Measurements from ENCODE around the gene RNF6.

DNA sequence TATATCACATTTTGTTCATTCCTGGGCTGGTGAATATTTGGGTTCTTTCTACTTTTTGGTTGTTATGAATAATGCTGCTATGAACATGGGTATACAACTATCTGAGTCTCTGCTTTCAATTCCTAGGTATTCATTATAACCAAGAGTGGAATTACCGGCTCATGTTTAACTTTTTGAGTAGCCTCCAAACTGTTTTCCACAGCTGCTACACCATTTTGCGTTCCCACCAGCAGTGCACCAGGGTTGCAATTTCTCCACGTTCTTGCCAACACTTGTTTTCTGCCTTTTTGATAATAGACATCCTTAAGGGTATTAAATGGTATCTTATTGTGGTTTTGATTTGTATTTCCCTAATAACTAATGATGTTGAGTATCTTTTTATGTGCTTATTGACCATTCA, 48.6 kb upstream of the RNF6 start:
- TF ChIP-seq, protein P1, sequence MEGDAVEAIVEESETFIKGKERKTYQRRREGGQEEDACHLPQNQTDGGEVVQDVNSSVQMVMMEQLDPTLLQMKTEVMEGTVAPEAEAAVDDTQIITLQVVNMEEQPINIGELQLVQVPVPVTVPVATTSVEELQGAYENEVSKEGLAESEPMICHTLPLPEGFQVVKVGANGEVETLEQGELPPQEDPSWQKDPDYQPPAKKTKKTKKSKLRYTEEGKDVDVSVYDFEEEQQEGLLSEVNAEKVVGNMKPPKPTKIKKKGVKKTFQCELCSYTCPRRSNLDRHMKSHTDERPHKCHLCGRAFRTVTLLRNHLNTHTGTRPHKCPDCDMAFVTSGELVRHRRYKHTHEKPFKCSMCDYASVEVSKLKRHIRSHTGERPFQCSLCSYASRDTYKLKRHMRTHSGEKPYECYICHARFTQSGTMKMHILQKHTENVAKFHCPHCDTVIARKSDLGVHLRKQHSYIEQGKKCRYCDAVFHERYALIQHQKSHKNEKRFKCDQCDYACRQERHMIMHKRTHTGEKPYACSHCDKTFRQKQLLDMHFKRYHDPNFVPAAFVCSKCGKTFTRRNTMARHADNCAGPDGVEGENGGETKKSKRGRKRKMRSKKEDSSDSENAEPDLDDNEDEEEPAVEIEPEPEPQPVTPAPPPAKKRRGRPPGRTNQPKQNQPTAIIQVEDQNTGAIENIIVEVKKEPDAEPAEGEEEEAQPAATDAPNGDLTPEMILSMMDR (conservative IDR thresholded peaks at IDR 0.05; ENCODE audit: low read length): no peak
- no peak for TF ChIP-seq EZH2phosphoT487 (IDR thresholded peaks at IDR 0.05; ENCODE audit: borderline replicate concordance, low read depth, low read length)

All from OCI-LY7 (cell line).